B cell (primary cell): ENCODE results near the gene RGP1.
A peak's percentile ranks its signal among the peaks of the same experiment; 100 is the strongest.

Experiments
- CTCF ChIP-seq: fragments of 200-600 bp; IDR thresholded peaks from one replicate; pipeline ENCODE4 v1.8.0; 2022; ENCODE audit warnings: antibody characterized with exemption, mild to moderate bottlenecking
- EZH2 ChIP-seq: IDR thresholded peaks from 2 replicates; pipeline ENCODE4 v1.6.1; 2012; ENCODE audit warnings: borderline replicate concordance, low read depth, mild to moderate bottlenecking, moderate library complexity, low read length; ENCODE audit not compliant: insufficient read depth, poor library complexity, severe bottlenecking

- TF ChIP-seq CTCF = peak; percentile 87
- no peak for TF ChIP-seq EZH2
Measured at GRCh38 chr9:35736201-35736633, 12.9 kb upstream of the RGP1 start.
